PC-3 (cell line): ENCODE data around the gene RPS21.

Source experiments
- CTCF ChIP-seq: fragments of 300-600 bp; sonication (generic); conservative IDR thresholded peaks from 2 replicates; pipeline ENCODE4 v1.5.1; 2017; ENCODE audit warnings: antibody characterized with exemption, low read depth, mild to moderate bottlenecking, low read length
- EZH2phosphoT487 ChIP-seq: fragments of 300-600 bp; sonication (generic); IDR thresholded peaks from 2 replicates; pipeline ENCODE4 v1.6.1; 2018; ENCODE audit warnings: mild to moderate bottlenecking, antibody characterized with exemption, low read length, borderline replicate concordance

- TF ChIP-seq CTCF: no peak
- no peak for TF ChIP-seq EZH2phosphoT487
Observed at GRCh38 chr20:62421716-62421990, 34.8 kb downstream of the RPS21 start.
